ENCODE data around the gene ARAP3. TPM values are rescaled to one million over a fixed set of nuclear protein-coding genes. Genes with fewer than 3 reads are reported as not detected.

ARAP3 gene
- total RNA-seq, 1 experiment from 2014 or later: 27.6 TPM

DNA sequence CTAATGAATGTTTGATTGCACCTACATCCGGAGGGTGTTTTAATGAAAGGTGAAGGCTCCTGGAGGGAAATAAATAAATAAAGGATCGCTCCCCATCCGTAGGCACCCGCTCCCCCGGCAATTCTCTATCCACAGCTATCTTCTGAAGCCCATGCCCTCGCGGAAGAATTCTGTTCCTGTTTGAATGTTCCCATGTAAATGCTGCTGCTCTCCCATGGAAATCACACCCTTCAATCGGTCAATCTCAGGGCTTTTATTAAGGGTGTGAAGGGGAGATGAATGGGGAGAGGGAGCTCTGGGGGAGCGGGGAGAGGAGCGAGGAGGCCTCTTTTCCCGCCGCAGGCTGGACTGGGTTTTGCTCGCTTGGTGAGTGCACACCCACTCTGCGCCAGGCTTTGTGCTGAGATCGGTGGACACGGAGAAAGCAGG lies 21.1 kb upstream of the ARAP3 start:
- Histone ChIP-seq H2BK12ac (ENCODE audit: insufficient read length, low read depth, low read length) (no peak overlapping the region), H2BK120ac (ENCODE audit: low read depth, low read length, poor library complexity, severe bottlenecking) (no peak overlapping the region), H4K91ac (ENCODE audit: insufficient read length, low read depth, low read length) (no peak overlapping the region), H3K79me1 (ENCODE audit: insufficient read depth, low read depth, low read length, poor library complexity, severe bottlenecking) (no peaks in the 10 kb centered on the region), H2AK5ac (ENCODE audit: insufficient read length, low read length) (no peak overlapping the region), H3K23me2 (ENCODE audit: insufficient read length, low read depth, low read length, poor library complexity, severe bottlenecking) (peaks cover 13% of the 10 kb centered on the region), H3K79me2 (ENCODE audit: insufficient read depth, low read length) (no peaks in the 10 kb centered on the region), H2BK20ac (ENCODE audit: low read depth, low read length, poor library complexity, severe bottlenecking) (no peak overlapping the region), H3K27me3 (ENCODE audit: insufficient read depth, low read length) (peaks cover 7% of the 10 kb centered on the region; the same call in 1 of the 2 replicates), H3K4me1 (ENCODE audit: insufficient read depth, low read length) (no peaks in the 10 kb centered on the region; the same call in 1 of the 2 replicates), H3K18ac (ENCODE audit: insufficient read length, low read depth, low read length) (no peak overlapping the region), H2BK15ac (ENCODE audit: low read depth, low read length) (no peak overlapping the region), H4K5ac (ENCODE audit: insufficient read length, low read depth, low read length) (no peak overlapping the region), H3K9me3 (ENCODE audit: control insufficient read depth, low read depth, low read length) (no peaks in the 10 kb centered on the region), H3T11ph (ENCODE audit: low read length) (no peak overlapping the region), H2AFZ (ENCODE audit: low read length) (no peak overlapping the region), H4K20me1 (ENCODE audit: control insufficient read depth, insufficient read depth, insufficient read length) (no peaks in the 10 kb centered on the region), H3K4me2 (ENCODE audit: insufficient read depth, insufficient read length, low read length) (peak overlapping the region; percentile 82), H3K14ac (ENCODE audit: insufficient read depth, low read length) (no peak overlapping the region), H3K23ac (ENCODE audit: insufficient read length, low read depth, low read length) (no peak overlapping the region), H3K4ac (ENCODE audit: low read depth, low read length) (no peak overlapping the region), H3K56ac (ENCODE audit: insufficient read length, low read depth, low read length) (no peak overlapping the region), H4K8ac (replicated peaks; ENCODE audit: insufficient read length, low read depth, low read length) (no peak overlapping the region), H3K27ac (ENCODE audit: insufficient read length, low read depth, low read length) (no peak overlapping the region), H2BK5ac (ENCODE audit: insufficient read length, low read length) (no peak overlapping the region), H3K9ac (ENCODE audit: extremely low read depth, insufficient read length, low read length) (no peak overlapping the region)
- H3K36me3 Mint-ChIP-seq (ENCODE audit: insufficient read depth in 1 of 3, low read depth in 3 of 3): no peaks in the 10 kb centered on the region
- H3K4me3 Mint-ChIP-seq: no peak overlapping the region; a peak in 3 of 5 replicates
- H3K4me1 Mint-ChIP-seq: peaks cover 10 to 11% of the 10 kb centered on the region in 2 experiments
- WGBS (ENCODE audit: extremely low coverage, insufficient read length, low lambda C conversion rate): no CpG with 5 or more reads among the region's 16 CpGs
- H3K9me3 Mint-ChIP-seq: no peaks in the 10 kb centered on the region
- TF ChIP-seq, protein P1, sequence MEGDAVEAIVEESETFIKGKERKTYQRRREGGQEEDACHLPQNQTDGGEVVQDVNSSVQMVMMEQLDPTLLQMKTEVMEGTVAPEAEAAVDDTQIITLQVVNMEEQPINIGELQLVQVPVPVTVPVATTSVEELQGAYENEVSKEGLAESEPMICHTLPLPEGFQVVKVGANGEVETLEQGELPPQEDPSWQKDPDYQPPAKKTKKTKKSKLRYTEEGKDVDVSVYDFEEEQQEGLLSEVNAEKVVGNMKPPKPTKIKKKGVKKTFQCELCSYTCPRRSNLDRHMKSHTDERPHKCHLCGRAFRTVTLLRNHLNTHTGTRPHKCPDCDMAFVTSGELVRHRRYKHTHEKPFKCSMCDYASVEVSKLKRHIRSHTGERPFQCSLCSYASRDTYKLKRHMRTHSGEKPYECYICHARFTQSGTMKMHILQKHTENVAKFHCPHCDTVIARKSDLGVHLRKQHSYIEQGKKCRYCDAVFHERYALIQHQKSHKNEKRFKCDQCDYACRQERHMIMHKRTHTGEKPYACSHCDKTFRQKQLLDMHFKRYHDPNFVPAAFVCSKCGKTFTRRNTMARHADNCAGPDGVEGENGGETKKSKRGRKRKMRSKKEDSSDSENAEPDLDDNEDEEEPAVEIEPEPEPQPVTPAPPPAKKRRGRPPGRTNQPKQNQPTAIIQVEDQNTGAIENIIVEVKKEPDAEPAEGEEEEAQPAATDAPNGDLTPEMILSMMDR (conservative IDR thresholded peaks at IDR 0.05): no peak
- peaks cover 30% of the 10 kb centered on the region for H3K27me3 Mint-ChIP-seq (ENCODE audit: low read depth)
- no peak overlapping the region for H3K27ac Mint-ChIP-seq
- no peak for DNase-seq

All from H9 (cell line).